Ovary (tissue), 9 donors: ENCODE measurements around the gene SPTBN5. TPM values are rescaled to one million over a fixed set of nuclear protein-coding genes. Genes with fewer than 3 reads are reported as not detected.

Experiments used
- DNase-seq, 5 donors: peaks; one replicate each; pipeline ENCODE4 v3.0.0-alpha.2; 2019 to 2020
- H3K27ac ChIP-seq, 2 donors: fragments of 200-600 bp; one replicate each; pipeline versions ENCODE4 v1.5.1 to v1.8.0; 2019 to 2022
- H3K27me3 ChIP-seq: fragments of 200-600 bp; one replicate; pipeline ENCODE4 v1.8.0; 2022
- H3K36me3 ChIP-seq: fragments of 200-600 bp; sonication (generic); one replicate; pipeline ENCODE4 v1.5.1; 2019
- H3K4me1 ChIP-seq: one replicate; pipeline ENCODE4 v1.8.1; 2013; ENCODE audit warnings: mild to moderate bottlenecking, moderate library complexity; ENCODE audit not compliant: insufficient read depth
- H3K4me3 ChIP-seq: fragments of 200-600 bp; sonication (generic); one replicate; pipeline ENCODE4 v1.5.1; 2017
- H3K9me3 ChIP-seq, 2 donors: fragments of 200-600 bp in 1 of 2; sonication (generic) in 1 of 2; one replicate each; pipeline versions ENCODE4 v1.5.1 to v1.8.1; 2013 to 2019; ENCODE audit warnings: mild to moderate bottlenecking in 1 of 2, moderate library complexity in 1 of 2
- EP300 ChIP-seq: sonication (generic); formaldehyde crosslinking; IDR thresholded peaks from one replicate; pipeline ENCODE4 v1.6.1; 2017; ENCODE audit warnings: antibody characterized with exemption
- POLR2A ChIP-seq: fragments of 450-650 bp; IDR thresholded peaks from one replicate; pipeline ENCODE4 v1.6.1; 2017; ENCODE audit warnings: antibody characterized with exemption, mild to moderate bottlenecking, moderate library complexity
- WGBS, 3 donors: extraction: QIAGEN DNeasy Blood & Tissue Kit in 1 of 3; methylation state at CpG; one replicate each; pipeline versions ENCODE4 v1.1.5 to v1.1.7; 2013 to 2017; 5-methylcytosine and 5-hydroxymethylcytosine counted together
- intact Hi-C, 4 donors: fragments of 100-400 bp; cut with DNase I; formaldehyde crosslinking; loops; one replicate each; pipeline versions ENCODE4 v1.11.0 to v1.15.1; 2022 to 2023
- polyA plus RNA-seq, 2 donors: library from polyadenylated mRNA; stranded (reverse); fragments of 200-250 nt in 1 of 2; fragments of 350-450 nt in 1 of 2; fragmentation: Illumina TruSeq in 1 of 2; extraction: RNeasy Lipid Tissue Mini Kit (QIAGEN cat#74804) in 1 of 2; gene quantifications; one replicate each; pipeline ENCODE4 v1.2.3, GENCODE V29; 2013 to 2014
- total RNA-seq, 7 donors: library from RNA; depleted of rRNA in 2 of 7; stranded (reverse); fragments of >200 nt in 2 of 7; fragmentation: NEBNext Ultra II Directional in 3 of 7; extraction: Animal tissue kit (Norgen Biotek cat#: 25700) in 3 of 7; gene quantifications; one replicate each; pipeline versions ENCODE4 v1.1.0 to v1.2.4, GENCODE V29; 2016 to 2023
- TF ChIP-seq, protein P1 (sequence below), 3 donors: fragments of 450-650 bp in 2 of 3; fragments of 200-600 bp in 1 of 3; IDR thresholded peaks; one replicate each; pipeline versions ENCODE4 v1.5.1 to v1.8.0; 2016 to 2022; ENCODE audit warnings: antibody characterized with exemption in 3 of 3, mild to moderate bottlenecking in 1 of 3
- donor health status: DM: no; HTN: no; CAD: no; lungs with moderate emphysema.
- donor health status: DM: no; HTN: no; CAD: no.
- donor health status: Bipolar disorder and iron deficiency.
- donor health status: DM: yes; HTN: yes; CAD: no.
- donor health status: DM: no; HTN: no; CAD: no.
- donor health status: DM: yes; HTN: yes; CAD: no.

SPTBN5 gene
- total and polyA plus RNA-seq, 9 donors, result 0.28 to 1.5 (median 0.77) TPM

DNA sequence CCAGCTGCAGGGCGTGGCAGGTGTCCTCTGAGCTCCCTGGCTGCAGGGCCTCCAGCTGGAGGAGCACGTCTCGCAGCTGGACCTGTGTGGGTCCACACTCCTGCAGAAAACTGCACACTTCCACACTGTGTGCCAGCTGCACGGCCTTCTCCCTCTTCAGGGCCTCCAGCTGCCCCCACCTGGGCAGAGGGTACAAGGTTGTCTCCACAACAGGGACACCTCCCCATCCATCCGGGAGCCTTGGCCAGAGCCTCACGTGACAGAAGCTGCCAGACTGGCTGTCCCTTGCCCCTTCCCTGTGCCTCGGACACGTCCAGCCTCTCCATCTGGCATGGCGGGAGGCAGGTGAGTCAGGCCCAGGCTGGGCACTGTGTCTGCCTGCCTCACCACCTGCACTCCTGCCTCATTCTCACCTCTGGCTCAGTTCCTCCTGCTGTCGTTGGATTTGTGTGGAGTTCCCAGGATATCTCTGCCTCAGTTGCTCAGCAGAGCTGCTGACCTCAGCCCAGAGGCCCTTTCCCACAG, 14.5 kb downstream of the SPTBN5 start:
- intact Hi-C loops, result no loop called here
- DNase-seq, result no peak
- Histone ChIP-seq H3K36me3 (no peaks in the 10 kb centered on the region), H3K27ac (no peak overlapping the region), H3K9me3 (no peaks in the 10 kb centered on the region), H3K4me3 (no peak overlapping the region), H3K27me3 (no peaks in the 10 kb centered on the region), H3K4me1 (peaks cover 5% of the 10 kb centered on the region)
- TF ChIP-seq EP300 (no peak), POLR2A (no peak)
- TF ChIP-seq, protein P1, sequence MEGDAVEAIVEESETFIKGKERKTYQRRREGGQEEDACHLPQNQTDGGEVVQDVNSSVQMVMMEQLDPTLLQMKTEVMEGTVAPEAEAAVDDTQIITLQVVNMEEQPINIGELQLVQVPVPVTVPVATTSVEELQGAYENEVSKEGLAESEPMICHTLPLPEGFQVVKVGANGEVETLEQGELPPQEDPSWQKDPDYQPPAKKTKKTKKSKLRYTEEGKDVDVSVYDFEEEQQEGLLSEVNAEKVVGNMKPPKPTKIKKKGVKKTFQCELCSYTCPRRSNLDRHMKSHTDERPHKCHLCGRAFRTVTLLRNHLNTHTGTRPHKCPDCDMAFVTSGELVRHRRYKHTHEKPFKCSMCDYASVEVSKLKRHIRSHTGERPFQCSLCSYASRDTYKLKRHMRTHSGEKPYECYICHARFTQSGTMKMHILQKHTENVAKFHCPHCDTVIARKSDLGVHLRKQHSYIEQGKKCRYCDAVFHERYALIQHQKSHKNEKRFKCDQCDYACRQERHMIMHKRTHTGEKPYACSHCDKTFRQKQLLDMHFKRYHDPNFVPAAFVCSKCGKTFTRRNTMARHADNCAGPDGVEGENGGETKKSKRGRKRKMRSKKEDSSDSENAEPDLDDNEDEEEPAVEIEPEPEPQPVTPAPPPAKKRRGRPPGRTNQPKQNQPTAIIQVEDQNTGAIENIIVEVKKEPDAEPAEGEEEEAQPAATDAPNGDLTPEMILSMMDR (IDR thresholded peaks at IDR 0.05), result no peak
- 88 to 95% (median 92%) methylated on average over 10 of the region's 10 CpGs for WGBS, 3 donors

DNA sequence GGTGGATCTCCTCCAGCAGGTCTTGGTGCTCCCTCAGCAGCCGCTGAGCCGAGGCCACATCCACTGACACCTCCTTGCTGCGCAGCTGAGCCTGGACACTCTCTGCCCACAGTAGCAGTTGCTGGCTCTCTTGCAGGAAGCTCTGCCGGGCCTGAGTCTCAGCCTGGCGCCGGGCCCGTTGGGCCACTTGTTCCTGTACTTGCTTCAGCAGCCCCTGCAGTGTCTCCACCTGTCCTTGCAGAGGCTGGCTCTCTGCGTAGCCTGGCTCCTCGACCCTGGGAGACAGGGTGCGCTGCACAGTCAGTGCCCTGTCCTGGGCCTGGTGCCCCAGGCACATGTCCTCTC, 15.5 kb downstream of the SPTBN5 start:
- Histone ChIP-seq H3K4me1 (peaks cover 5% of the 10 kb centered on the region), H3K36me3 (no peaks in the 10 kb centered on the region), H3K27ac (no peak overlapping the region), H3K4me3 (no peak overlapping the region), H3K27me3 (no peaks in the 10 kb centered on the region), H3K9me3 (no peaks in the 10 kb centered on the region)
- intact Hi-C loops, result no loop called here
- whole genome bisulfite sequencing, 3 donors, result 82 to 91% (median 87%) methylated on average over 9 to 10 of the region's 10 CpGs
- no peak for TF ChIP-seq POLR2A
- TF ChIP-seq EP300, result no peak
- TF ChIP-seq, protein P1 (IDR thresholded peaks at IDR 0.05), result no peak
- no peak for DNase-seq

DNA sequence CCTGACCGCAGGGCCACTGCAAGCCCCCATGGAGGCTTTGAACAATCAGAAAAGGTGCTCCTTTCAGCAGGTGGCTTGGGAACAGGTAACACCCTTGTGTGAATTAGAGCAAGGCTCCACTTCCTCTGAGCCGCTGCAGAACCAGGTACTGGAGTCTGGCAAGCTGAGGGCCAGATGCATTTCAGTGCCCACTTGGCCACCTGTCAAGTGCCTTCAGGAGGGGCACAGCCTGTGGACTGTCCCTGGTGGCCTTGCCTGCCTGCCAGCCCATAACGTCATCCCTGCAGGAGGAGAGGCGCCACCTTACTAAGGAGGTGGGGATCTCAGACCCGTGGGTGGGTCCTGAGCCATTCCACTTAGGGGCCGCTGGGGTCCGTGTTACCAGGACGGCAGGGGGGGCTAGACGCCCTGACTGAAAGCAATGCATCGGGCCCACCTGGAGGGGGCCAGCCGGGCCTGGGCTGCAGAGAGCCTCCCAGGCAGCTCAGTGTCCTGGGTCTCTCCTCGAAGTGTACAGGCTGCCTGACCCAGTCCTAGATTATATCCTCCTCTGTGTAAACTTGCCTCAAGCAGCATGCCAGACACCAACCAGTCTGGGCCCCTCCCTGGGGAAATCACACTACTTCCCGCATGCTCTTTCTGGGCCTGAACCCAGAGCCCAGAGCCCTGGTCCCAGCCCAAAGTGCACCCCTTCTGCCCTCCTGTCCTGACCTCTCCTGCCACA, 16.1 kb downstream of the SPTBN5 start:
- Histone ChIP-seq H3K4me1 (peaks cover under 1% of the 10 kb centered on the region), H3K27me3 (no peaks in the 10 kb centered on the region), H3K9me3 (no peaks in the 10 kb centered on the region), H3K27ac (no peak overlapping the region), H3K4me3 (no peak overlapping the region), H3K36me3 (no peaks in the 10 kb centered on the region)
- 79 to 83% (median 81%) methylated on average over 11 to 13 of the region's 13 CpGs for WGBS, 3 donors
- intact Hi-C loops, result no loop called here
- DNase-seq, result no peak
- no peak for TF ChIP-seq POLR2A

GRCh38 chr15:41876689-41877088, 17.2 kb downstream of the SPTBN5 start:
- DNase-seq, result no peak
- Histone ChIP-seq H3K27me3 (no peaks in the 10 kb centered on the region), H3K9me3 (no peaks in the 10 kb centered on the region), H3K4me3 (no peak overlapping the region), H3K36me3 (no peaks in the 10 kb centered on the region), H3K4me1 (no peaks in the 10 kb centered on the region), H3K27ac (no peak overlapping the region)
- intact Hi-C loops, result no loop called here
- TF ChIP-seq EP300 (no peak), POLR2A (no peak)
- TF ChIP-seq, protein P1 (IDR thresholded peaks at IDR 0.05), result no peak
- 57 to 69% (median 66%) methylated on average over 11 to 12 of the region's 12 CpGs for WGBS, 3 donors

DNA sequence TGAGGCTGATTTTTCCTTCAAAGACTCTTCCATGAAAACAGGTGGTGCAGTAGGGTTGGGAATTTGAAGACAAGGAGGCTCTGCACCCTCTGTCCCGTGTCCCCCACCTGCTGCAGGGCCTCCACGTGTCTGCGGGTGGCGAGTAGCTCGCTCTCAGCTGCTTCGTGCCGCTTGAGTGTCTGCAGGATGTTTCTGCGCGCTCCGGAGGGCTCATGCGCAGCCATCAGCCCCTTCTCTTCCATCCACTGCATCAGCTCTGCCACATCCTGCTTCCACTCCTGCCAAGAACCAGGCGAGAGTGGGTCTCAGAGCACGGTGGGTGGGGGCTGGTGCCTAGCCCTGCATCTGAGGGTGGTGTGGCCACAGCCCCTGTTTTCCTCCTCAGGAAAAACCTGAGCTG, 17.8 kb downstream of the SPTBN5 start:
- TF ChIP-seq POLR2A (no peak), EP300 (no peak)
- TF ChIP-seq, protein P1 (IDR thresholded peaks at IDR 0.05), result no peak
- intact Hi-C loops, result no loop called here
- no peak overlapping the region for H3K4me3 ChIP-seq

More for the DNA sequence above, 17.8 kb downstream of the SPTBN5 start:
- H3K36me3 ChIP-seq, result no peaks in the 10 kb centered on the region
- DNase-seq, result no peak
- no peaks in the 10 kb centered on the region for H3K4me1 ChIP-seq
- H3K9me3 ChIP-seq, result no peaks in the 10 kb centered on the region
- WGBS, 3 donors, result 70 to 82% (median 79%) methylated on average over 13 of the region's 13 CpGs
- H3K27ac ChIP-seq, result no peak overlapping the region
- no peaks in the 10 kb centered on the region for H3K27me3 ChIP-seq
